Activated naive CD8-positive, alpha-beta T cell treated with anti-CD3 and anti-CD28 coated beads for 36 hours (primary cell): Measurements from ENCODE around the gene TDRD7. TPM values are rescaled to one million over a fixed set of nuclear protein-coding genes. Genes with fewer than 3 reads are reported as not detected.
A peak's percentile ranks its signal among the peaks of the same experiment; 100 is the strongest.
"Not testable (repeated sequence)": the region's sequence is repeated elsewhere in the genome, so short reads cannot be mapped to it uniquely, and the experiment has no call there.

Source experiments
- DNase-seq: peaks from one replicate; pipeline ENCODE4 v3.0.0; 2021
- H3K27ac Mint-ChIP-seq: one replicate; pipeline ENCODE4 v1.8.0; 2022; ENCODE audit warnings: mild to moderate bottlenecking, moderate library complexity, mixed read lengths
- H3K27me3 Mint-ChIP-seq: one replicate; pipeline ENCODE4 v1.8.0; 2022; ENCODE audit warnings: mild to moderate bottlenecking, mixed read lengths
- H3K36me3 Mint-ChIP-seq: one replicate; pipeline ENCODE4 v1.8.0; 2021; ENCODE audit warnings: mild to moderate bottlenecking, mixed read lengths
- H3K4me1 Mint-ChIP-seq: one replicate; pipeline ENCODE4 v1.8.0; 2021; ENCODE audit warnings: mixed read lengths
- H3K4me3 Mint-ChIP-seq: one replicate; pipeline ENCODE4 v1.8.0; 2022; ENCODE audit warnings: mild to moderate bottlenecking, moderate library complexity, mixed read lengths
- H3K9me3 Mint-ChIP-seq: one replicate; pipeline ENCODE4 v1.8.0; 2022; ENCODE audit warnings: mixed read lengths
- total RNA-seq, 2 experiments: library from RNA; stranded (reverse); gene quantifications; one replicate each; pipeline ENCODE4 v1.2.3, GENCODE V29; 2021

The TDRD7 gene
- total RNA-seq, 2 experiments from 2014 or later, result 4.1 to 4.5 TPM

- peaks cover 15% of the 10 kb centered on the region for H3K36me3 Mint-ChIP-seq
- peaks cover 10% of the 10 kb centered on the region for H3K4me1 Mint-ChIP-seq
- H3K4me3 Mint-ChIP-seq, H3K9me3 Mint-ChIP-seq, DNase-seq, H3K27ac Mint-ChIP-seq: not testable (repeated sequence)
- H3K27me3 Mint-ChIP-seq, result peaks cover 46% of the 10 kb centered on the region
Observed at GRCh38 chr9:97498846-97499245, 87.0 kb downstream of the TDRD7 start.

GRCh38 chr9:97500263-97500662 is 88.4 kb downstream of the TDRD7 start:
- peaks cover 59% of the 10 kb centered on the region for H3K27me3 Mint-ChIP-seq
- no peak overlapping the region for H3K27ac Mint-ChIP-seq
- H3K36me3 Mint-ChIP-seq, result peaks cover 15% of the 10 kb centered on the region
- peaks cover 2% of the 10 kb centered on the region for H3K9me3 Mint-ChIP-seq
- no peak for DNase-seq
- H3K4me1 Mint-ChIP-seq, result peaks cover 10% of the 10 kb centered on the region
- H3K4me3 Mint-ChIP-seq, result no peak overlapping the region

DNA sequence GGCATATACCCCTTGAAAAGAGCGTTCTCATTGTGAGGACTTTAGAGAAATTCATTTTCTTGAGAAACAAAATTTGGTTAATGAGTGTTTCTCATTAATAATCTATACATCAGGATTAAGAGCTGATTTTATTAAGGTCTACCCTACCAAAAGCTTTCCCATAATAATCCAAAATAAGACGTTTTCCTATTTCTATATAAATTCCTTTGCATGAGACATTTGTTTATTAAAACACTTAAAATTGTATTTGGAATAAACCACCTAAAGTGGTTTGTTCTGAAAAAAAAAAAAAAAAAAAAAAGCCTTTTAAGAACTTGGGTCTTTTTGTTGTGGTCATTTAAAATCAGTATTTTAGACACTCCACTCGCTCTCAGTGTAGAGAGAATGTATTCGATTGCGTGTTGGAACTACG is 88.9 kb downstream of the TDRD7 start:
- no peak for DNase-seq
- H3K27me3 Mint-ChIP-seq, result peaks cover 59% of the 10 kb centered on the region
- H3K9me3 Mint-ChIP-seq, result peaks cover 2% of the 10 kb centered on the region
- peak overlapping the region; percentile 64 for H3K4me3 Mint-ChIP-seq
- peaks cover 10% of the 10 kb centered on the region for H3K4me1 Mint-ChIP-seq
- H3K36me3 Mint-ChIP-seq, result peaks cover 12% of the 10 kb centered on the region
- H3K27ac Mint-ChIP-seq, result no peak overlapping the region

DNA sequence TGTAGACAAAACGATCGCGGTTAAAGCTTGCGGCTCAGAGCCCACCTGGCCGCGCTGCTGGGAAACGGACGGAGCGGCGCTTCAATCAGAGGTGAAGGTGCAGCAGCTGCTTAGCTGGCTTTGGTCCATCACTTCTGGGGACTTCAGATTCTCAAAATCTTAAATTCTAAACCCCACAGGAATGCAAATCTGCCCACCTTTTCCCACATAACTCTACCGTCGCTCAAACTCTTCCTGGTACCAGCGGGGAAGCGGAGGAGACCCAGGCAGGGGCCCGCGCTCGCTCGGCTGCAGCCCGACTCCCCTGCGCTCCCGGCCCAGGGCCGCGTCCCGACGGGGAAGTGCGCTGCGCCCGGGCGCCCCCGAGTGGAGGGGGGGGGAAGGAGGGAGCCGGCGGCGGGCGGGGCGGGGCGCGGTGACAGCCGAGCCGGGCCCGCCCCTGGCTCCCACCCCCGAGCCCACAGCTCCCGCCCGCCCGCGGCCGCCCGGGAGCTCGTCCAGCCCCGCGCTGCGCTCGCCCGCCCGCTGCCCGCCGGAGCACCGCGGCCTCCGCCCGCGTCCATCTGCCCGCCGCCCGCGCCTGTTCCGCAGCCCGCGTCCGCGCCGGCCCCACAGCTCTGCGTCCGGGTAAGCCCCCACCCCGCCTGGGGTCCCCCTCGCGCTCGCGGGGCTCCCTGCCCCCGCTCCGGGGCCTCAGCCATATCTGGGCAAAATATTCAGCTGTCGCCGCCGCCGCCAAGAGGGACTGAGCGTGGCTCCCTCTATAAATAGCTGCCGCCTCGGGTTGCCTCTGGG is 89.5 kb downstream of the TDRD7 start, which contains the start of gene TMOD1:
TSS of gene TMOD1 (plus strand) at position 490 of the 795 bp plus-strand sequence. CDS start 22,523 bp downstream, outside the sequence.
- peaks cover 10% of the 10 kb centered on the region for H3K4me1 Mint-ChIP-seq
- peaks cover 59% of the 10 kb centered on the region for H3K27me3 Mint-ChIP-seq
- peak; percentile 55 for DNase-seq
- peak within 1 kb of the TSS; percentile 64 for H3K4me3 Mint-ChIP-seq
- no peak within 1 kb of the TSS for H3K27ac Mint-ChIP-seq
- H3K36me3 Mint-ChIP-seq, result peaks cover 8% of the 10 kb centered on the region
- peaks cover 2% of the 10 kb centered on the region for H3K9me3 Mint-ChIP-seq

GRCh38 chr9:97501972-97502221 is 90.0 kb downstream of the TDRD7 start:
- Mint-ChIP-seq H3K4me1 (peaks cover 10% of the 10 kb centered on the region), H3K27ac (no peak overlapping the region), H3K9me3 (peaks cover 2% of the 10 kb centered on the region), H3K27me3 (peaks cover 59% of the 10 kb centered on the region), H3K36me3 (peaks cover 3% of the 10 kb centered on the region), H3K4me3 (no peak overlapping the region)
- DNase-seq, result no peak

GRCh38 chr9:97502222-97502983 is 90.5 kb downstream of the TDRD7 start:
- no peak overlapping the region for H3K27ac Mint-ChIP-seq
- peak overlapping the region; percentile 56 for H3K4me3 Mint-ChIP-seq
- no peaks in the 10 kb centered on the region for H3K36me3 Mint-ChIP-seq
- H3K4me1 Mint-ChIP-seq, result peaks cover 10% of the 10 kb centered on the region
- peak; percentile 5 for DNase-seq
- peaks cover 59% of the 10 kb centered on the region for H3K27me3 Mint-ChIP-seq
- peaks cover 2% of the 10 kb centered on the region for H3K9me3 Mint-ChIP-seq

GRCh38 chr9:97502984-97503861 is 91.3 kb downstream of the TDRD7 start:
- H3K36me3 Mint-ChIP-seq, result no peaks in the 10 kb centered on the region
- peaks cover 10% of the 10 kb centered on the region for H3K4me1 Mint-ChIP-seq
- peaks cover 2% of the 10 kb centered on the region for H3K9me3 Mint-ChIP-seq
- peaks cover 59% of the 10 kb centered on the region for H3K27me3 Mint-ChIP-seq
- no peak overlapping the region for H3K27ac Mint-ChIP-seq
- DNase-seq, result no peak
- peak overlapping the region; percentile 3 for H3K4me3 Mint-ChIP-seq

DNA sequence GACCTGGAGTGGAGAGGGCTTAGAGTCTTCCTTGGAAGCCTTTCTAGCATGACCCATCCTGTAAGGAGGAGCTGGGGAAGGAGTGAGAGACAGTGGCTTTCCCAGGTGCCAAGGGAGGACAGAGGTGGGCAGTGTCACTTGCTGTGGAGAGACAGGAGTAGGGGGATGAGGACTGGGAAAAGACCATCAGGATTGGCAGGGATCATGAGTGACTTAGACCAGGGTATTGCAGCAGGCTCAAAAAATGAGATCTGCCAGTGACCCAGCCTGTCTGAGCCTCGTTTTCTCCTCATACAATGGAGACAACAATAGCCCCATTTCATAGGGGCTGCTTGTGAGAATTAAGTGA is 91.9 kb downstream of the TDRD7 start:
- Mint-ChIP-seq H3K9me3 (no peaks in the 10 kb centered on the region), H3K27ac (no peak overlapping the region), H3K36me3 (no peaks in the 10 kb centered on the region), H3K4me3 (no peak overlapping the region), H3K4me1 (peaks cover 10% of the 10 kb centered on the region), H3K27me3 (peaks cover 55% of the 10 kb centered on the region)
- DNase-seq, result no peak

DNA sequence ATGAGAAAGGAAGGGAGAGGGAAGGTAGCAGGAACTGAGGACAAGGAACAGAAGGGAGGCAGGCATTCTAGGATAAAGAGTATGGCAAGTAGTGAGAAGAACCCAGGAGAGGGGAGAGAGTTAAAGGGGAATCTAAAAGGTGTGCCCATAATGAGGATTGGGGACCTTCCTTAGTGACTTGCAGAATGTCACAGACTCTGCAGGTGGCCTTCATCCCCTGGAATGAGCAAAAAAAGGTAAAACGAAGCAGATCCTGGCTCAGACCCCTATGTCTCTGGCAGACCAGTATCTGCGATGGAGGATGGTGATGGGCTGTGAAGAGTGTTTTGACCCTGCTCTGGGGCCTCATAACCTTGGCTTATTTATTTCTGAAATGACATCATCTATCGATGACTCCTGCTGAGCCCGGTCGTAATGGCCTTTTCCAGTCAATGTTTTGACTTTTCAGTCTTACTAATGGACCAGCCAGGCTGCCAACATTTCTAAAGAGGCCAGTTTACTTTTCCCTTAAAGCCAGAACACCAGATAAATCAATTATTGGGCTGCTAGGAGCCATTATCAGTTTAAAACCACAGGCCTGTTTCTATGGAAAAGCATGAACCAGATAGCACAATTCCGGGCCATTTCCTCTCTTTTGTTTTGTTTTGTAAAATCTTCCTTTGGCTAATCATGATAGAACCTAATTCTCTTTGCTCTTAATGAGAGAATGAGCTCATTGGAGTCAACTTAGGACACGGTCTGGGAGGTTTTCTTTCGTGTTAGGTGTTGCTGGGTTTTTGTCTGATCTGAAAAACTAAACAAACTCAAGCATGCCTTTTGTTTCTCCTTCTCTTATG is 92.7 kb downstream of the TDRD7 start:
- no peak overlapping the region for H3K4me3 Mint-ChIP-seq

GRCh38 chr9:97505845-97506244 is 93.9 kb downstream of the TDRD7 start:
- no peaks in the 10 kb centered on the region for H3K36me3 Mint-ChIP-seq
- no peak for DNase-seq
- peaks cover 13% of the 10 kb centered on the region for H3K4me1 Mint-ChIP-seq
- H3K27me3 Mint-ChIP-seq, result peaks cover 35% of the 10 kb centered on the region
- H3K27ac Mint-ChIP-seq, result no peak overlapping the region
- H3K9me3 Mint-ChIP-seq, result no peaks in the 10 kb centered on the region
- no peak overlapping the region for H3K4me3 Mint-ChIP-seq

More for the DNA sequence above, 92.7 kb downstream of the TDRD7 start:
- Mint-ChIP-seq H3K9me3 (no peaks in the 10 kb centered on the region), H3K4me1 (peaks cover 10% of the 10 kb centered on the region), H3K27me3 (peaks cover 47% of the 10 kb centered on the region), H3K36me3 (no peaks in the 10 kb centered on the region), H3K27ac (no peak overlapping the region)
- no peak for DNase-seq

GRCh38 chr9:97506306-97506705 is 94.4 kb downstream of the TDRD7 start:
- no peak overlapping the region for H3K4me3 Mint-ChIP-seq
- H3K27me3 Mint-ChIP-seq, result peaks cover 31% of the 10 kb centered on the region
- DNase-seq, result no peak
- H3K9me3 Mint-ChIP-seq, result no peaks in the 10 kb centered on the region
- no peaks in the 10 kb centered on the region for H3K36me3 Mint-ChIP-seq
- H3K27ac Mint-ChIP-seq, result no peak overlapping the region
- H3K4me1 Mint-ChIP-seq, result peaks cover 13% of the 10 kb centered on the region

DNA sequence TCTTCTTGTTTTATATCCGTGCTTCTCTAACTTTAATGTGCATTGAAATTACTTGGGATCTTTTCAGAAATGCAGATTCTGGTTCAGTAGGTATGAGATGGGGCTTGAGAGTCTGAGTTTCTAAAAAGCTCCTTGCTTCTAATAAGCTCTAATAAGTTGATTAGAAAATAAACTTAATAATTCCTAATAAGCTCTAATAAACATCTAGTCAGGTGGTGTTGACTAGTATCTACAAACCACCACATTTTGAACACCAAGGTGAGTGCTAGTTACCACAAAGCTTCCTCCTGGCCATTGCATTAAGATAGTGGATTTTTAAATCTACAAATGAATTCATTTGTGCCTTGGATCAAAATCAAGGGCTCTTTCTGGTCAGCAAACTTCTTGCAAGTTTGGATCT is 94.9 kb downstream of the TDRD7 start:
- H3K9me3 Mint-ChIP-seq, result no peaks in the 10 kb centered on the region
- no peak overlapping the region for H3K4me3 Mint-ChIP-seq
- no peak overlapping the region for H3K27ac Mint-ChIP-seq
- peaks cover 31% of the 10 kb centered on the region for H3K27me3 Mint-ChIP-seq
- peaks cover 13% of the 10 kb centered on the region for H3K4me1 Mint-ChIP-seq
- DNase-seq, result no peak
- no peaks in the 10 kb centered on the region for H3K36me3 Mint-ChIP-seq

DNA sequence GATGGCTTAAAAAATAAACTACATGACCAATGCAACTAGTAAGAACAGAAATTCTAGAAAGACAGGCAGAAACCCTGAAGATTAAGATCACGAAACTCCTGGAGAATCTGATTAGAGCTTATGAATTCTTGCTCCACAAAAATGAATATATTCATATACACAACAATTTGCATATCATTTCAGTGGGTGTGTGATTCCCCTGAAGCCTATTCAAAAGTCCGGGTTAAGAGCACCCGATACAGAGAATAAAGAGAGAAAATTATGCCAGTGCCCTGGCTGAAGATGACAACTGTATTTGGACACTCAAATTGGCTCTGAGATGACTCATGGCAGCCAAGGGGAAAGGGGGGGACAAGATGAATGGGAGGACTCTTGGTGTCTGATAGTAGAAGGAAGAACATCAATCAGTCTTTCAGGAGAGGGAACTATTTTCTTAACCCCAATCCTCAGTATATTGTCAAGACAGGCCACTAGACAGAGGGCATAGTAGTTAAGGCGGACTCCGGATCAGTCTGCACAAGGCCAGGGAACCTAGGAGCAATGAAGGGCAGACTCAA is 95.6 kb downstream of the TDRD7 start:
- Mint-ChIP-seq H3K27me3 (peaks cover 26% of the 10 kb centered on the region), H3K9me3 (no peaks in the 10 kb centered on the region), H3K4me3 (no peak overlapping the region), H3K27ac (no peak overlapping the region), H3K36me3 (no peaks in the 10 kb centered on the region), H3K4me1 (peaks cover 13% of the 10 kb centered on the region)
- no peak for DNase-seq

DNA sequence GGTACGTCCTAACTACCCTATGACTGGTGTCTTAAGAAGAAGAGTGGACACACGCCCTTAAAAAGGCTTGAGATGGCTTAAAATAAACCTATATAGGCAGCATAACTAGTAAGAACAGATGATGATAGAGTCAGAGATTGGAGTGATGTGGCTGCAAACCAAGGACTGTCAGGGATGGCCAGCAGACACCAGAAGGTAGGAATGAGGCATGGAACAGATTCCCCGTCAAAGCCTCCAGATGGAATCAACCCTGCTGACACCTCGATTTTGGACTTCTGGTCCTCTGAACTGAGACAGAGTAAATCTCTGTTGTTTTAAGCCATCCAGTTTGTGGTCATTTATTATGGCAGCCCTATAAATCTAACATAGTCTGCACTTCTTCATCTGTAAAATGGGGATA is 97.0 kb downstream of the TDRD7 start:
- Mint-ChIP-seq H3K4me1 (peaks cover 6% of the 10 kb centered on the region), H3K27ac (no peak overlapping the region), H3K27me3 (peaks cover 12% of the 10 kb centered on the region), H3K9me3 (no peaks in the 10 kb centered on the region), H3K36me3 (no peaks in the 10 kb centered on the region), H3K4me3 (no peak overlapping the region)
- no peak for DNase-seq
